ENCODE results near the gene IFI27L1.

Gene IFI27L1

GRCh38 chr14:94113908-94114588, 32.9 kb downstream of the IFI27L1 start:
- DNase-seq (ENCODE audit: low spot score), result no peak

GRCh38 chr14:94114589-94115057, 33.5 kb downstream of the IFI27L1 start:
- no peak for DNase-seq (ENCODE audit: low spot score)

GRCh38 chr14:94115058-94115591, 34.0 kb downstream of the IFI27L1 start:
- no peak for DNase-seq (ENCODE audit: low spot score)

DNA sequence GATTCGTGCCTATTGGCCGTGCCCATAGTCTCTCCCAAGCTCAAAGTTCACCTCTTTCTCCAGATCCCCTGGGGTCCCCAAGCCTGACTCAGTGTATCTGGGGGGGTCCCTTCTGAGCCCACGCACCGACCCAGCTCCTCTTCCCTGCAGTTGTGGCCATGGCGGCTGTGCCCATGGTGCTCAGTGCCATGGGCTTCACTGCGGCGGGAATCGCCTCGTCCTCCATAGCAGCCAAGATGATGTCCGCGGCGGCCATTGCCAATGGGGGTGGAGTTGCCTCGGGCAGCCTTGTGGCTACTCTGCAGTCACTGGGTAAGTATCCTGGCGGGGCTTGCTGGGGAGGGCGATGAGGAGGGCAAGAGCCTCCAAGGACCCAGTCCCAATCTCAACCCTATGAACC, 34.5 kb downstream of the IFI27L1 start:
- DNase-seq (ENCODE audit: low spot score), result no peak

DNA sequence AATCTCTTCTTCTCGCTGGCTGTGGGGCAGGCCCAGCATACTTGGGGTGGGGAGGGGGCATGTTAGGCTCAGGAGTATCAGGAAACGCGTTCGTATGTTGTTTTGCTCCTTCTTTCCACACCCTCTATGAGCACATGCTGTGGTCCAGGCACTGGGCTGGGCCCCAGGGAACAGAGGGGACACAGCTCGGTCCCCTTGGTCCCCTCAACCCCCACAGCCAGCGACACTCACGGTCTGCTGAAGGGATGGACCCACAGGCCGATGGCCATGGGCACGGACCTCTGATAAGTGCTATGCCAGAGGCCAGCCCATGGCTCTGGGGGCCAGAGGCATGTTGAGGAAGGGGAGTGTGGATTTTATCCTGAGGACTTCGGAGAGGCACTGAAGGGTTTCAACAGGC, 35.6 kb downstream of the IFI27L1 start:
- DNase-seq (ENCODE audit: low spot score), result no peak

GRCh38 chr14:94117856-94118255, 36.7 kb downstream of the IFI27L1 start:
- DNase-seq (ENCODE audit: low spot score), result no peak

DNA sequence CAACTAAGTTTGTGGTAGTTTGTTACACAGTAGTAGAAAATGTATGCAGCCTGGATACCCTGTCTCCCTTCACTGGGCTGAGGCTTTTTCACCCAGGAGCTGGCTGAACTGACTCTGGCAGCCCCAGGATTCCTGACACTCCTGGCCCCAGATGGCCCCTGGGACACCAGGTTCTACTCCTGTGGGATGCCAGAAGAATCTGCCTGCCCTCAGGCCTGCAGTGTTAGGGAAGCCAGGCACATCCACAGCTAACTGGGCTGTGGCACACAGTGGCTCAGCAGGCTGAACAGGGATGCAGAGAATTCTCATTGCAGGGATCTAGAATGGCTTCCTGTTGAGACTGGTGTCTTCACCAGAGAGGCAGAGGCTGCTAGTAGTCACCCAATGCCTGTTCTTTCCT, 38.0 kb downstream of the IFI27L1 start:
- no peak for DNase-seq (ENCODE audit: low spot score)

GRCh38 chr14:94120667-94121340, 39.7 kb downstream of the IFI27L1 start:
- no peak for DNase-seq (ENCODE audit: low spot score)

DNA sequence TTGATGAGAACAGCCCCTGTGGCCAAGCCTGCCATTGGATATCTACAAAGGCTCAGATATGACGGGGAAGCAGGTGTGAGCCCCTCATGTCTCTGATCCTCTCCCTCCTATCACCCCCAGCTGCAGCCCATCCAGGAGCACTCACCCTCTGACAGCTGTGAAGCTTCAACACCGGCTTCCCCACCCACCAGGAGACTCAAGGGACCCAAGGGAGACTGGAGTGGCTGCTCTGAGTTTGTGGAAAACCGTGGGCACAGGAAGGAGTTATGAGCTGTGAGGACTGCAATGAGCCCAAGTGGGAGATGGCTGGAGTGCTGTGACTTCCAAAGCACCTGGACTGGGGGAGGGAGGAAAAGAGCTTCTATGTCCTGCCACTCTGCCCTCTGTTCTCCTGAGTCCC, 40.4 kb downstream of the IFI27L1 start:
- DNase-seq (ENCODE audit: low spot score), result no peak

GRCh38 chr14:94122438-94122837, 41.3 kb downstream of the IFI27L1 start:
- no peak for DNase-seq (ENCODE audit: low spot score)

GRCh38 chr14:94123296-94123695, 42.2 kb downstream of the IFI27L1 start:
- no peak for DNase-seq (ENCODE audit: low spot score)

DNA sequence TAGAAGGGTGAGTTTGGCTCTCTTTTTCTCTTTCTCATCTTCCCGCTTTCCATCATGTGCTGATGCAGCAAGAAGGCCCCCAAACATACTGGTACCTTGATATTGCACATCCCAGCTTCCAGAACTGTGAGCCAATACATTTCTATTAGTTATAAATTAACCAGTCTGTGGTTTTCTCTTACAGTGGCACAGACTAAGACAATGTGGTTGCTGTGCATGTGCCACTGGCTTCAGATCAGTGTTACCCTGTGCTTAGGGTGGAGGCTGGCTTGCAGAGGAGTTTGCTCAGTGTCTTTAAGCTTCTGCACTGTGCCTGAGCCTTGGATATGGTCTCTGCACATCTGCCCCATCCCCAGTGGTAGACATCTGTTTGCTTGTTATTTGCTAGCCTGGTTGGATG, 42.8 kb downstream of the IFI27L1 start:
- no peak for DNase-seq (ENCODE audit: low spot score)

DNA sequence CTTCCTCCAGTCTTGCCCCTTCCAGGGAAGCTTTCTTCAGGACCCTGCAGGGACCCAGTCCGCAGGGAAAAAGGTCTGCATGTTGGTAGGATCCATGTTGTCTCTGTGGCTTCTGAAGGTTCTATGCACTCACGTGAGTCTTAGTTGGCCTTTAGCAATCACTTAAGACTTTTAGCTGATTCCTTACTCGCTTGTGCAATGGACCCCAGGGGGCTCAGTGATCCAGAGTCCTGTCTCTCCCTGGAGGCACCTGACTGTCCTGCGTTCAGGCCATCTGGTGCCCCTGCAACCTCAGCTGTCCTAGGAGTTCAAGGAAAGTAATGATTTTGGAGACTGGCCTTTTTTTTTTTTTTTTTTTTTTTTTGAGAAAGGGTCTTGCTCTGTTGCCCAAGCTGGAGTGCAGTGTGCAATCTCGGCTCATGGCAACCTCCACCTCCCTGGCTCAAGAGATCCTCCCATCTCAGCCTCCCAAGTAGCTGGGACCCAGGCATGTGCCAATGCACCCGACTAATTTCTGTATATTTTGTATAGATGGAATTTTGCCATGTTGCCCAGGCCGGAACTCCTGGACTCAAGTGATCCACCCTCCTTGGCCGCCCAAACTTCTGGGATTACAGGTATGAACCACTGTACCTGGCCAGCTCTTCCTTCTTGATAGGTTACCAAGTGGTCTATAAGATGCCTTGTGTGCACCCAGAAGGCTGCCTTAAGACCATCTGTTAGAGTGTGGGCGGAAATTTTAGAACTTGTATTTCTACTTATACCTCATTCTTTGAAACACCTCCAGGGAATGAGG, 43.7 kb downstream of the IFI27L1 start:
- DNase-seq (ENCODE audit: low spot score), result no peak

GRCh38 chr14:94125659-94126418, 44.7 kb downstream of the IFI27L1 start:
- DNase-seq (ENCODE audit: low spot score), result no peak

GRCh38 chr14:94126419-94126677, 45.2 kb downstream of the IFI27L1 start:
- no peak for DNase-seq (ENCODE audit: low spot score)

- DNase-seq (ENCODE audit: low spot score), result no peak
These were observed 45.7 kb downstream of the IFI27L1 start for GRCh38 chr14:94126800-94127199.

- no peak for DNase-seq (ENCODE audit: low spot score)
These were observed 46.2 kb downstream of the IFI27L1 start for GRCh38 chr14:94127330-94127729.

- DNase-seq (ENCODE audit: low spot score), result no peak
These were observed 47.2 kb downstream of the IFI27L1 start for GRCh38 chr14:94128216-94128839.

GRCh38 chr14:94129111-94129757, 48.1 kb downstream of the IFI27L1 start, which contains the start of gene IFI27L2:
Gene IFI27L2 (minus strand): TSS chr14:94129604. CDS start chr14:94129564, 40 bp downstream.
- DNase-seq (ENCODE audit: low spot score), result peak; percentile 91

GRCh38 chr14:94129758-94130414, 48.8 kb downstream of the IFI27L1 start:
- peak; percentile 70 for DNase-seq (ENCODE audit: low spot score)

All from globus pallidus (tissue), 1 donor.